CD4-positive, CD25-positive, alpha-beta regulatory T cell (primary cell): ENCODE results near the gene NTM. TPM values are rescaled to one million over a fixed set of nuclear protein-coding genes. Genes with fewer than 3 reads are reported as not detected.

Experiments used
- ATAC-seq, 2 donors: fragments of 150-1000 bp; cut with Tn5 transposase; one replicate each; pipeline ENCODE4 v1.10.0; 2021; ENCODE audit warnings: low read depth in 2 of 2, moderate number of reproducible peaks in 2 of 2, moderate library complexity in 1 of 2
- DNase-seq, 3 donors: peaks; one replicate each; pipeline versions ENCODE4 v3.0.0 to v3.0.0-alpha.2; 2012 to 2022; ENCODE audit warnings: mixed read lengths in 1 of 3
- H3K27ac ChIP-seq: one replicate; pipeline ENCODE4 v1.7.0; 2013; ENCODE audit warnings: mild to moderate bottlenecking, low read length; ENCODE audit not compliant: insufficient read depth, poor library complexity, severe bottlenecking
- H3K27me3 ChIP-seq: one replicate; pipeline ENCODE4 v1.7.0; 2013; ENCODE audit warnings: low read length; ENCODE audit not compliant: control insufficient read depth, insufficient read depth
- H3K36me3 ChIP-seq: one replicate; pipeline ENCODE4 v1.7.0; 2013; ENCODE audit warnings: mild to moderate bottlenecking, low read length, moderate library complexity; ENCODE audit not compliant: control insufficient read depth, insufficient read depth
- H3K4me1 ChIP-seq: 2 replicates; pipeline ENCODE4 v1.7.0; 2013; ENCODE audit warnings: mild to moderate bottlenecking, low read length; ENCODE audit not compliant: insufficient read depth, control insufficient read depth, poor library complexity, severe bottlenecking
- H3K4me3 ChIP-seq: one replicate; pipeline ENCODE4 v1.7.0; 2013; ENCODE audit warnings: low read depth, mild to moderate bottlenecking, low read length, moderate library complexity
- H3K9me3 ChIP-seq, 2 experiments: 1 replicate in 1 of 2; 2 replicates in 1 of 2; pipeline ENCODE4 v1.7.0; 2013; ENCODE audit warnings: low read length in 2 of 2, mild to moderate bottlenecking in 1 of 2, moderate library complexity in 1 of 2; ENCODE audit not compliant: control insufficient read depth in 2 of 2
- H3K27ac Mint-ChIP-seq, 3 donors: one replicate each; pipeline ENCODE4 v1.8.0; 2020 to 2022; ENCODE audit warnings: mild to moderate bottlenecking in 3 of 3, mixed read lengths in 3 of 3, moderate library complexity in 2 of 3
- H3K27me3 Mint-ChIP-seq: one replicate; pipeline ENCODE4 v1.8.0; 2022; ENCODE audit warnings: mild to moderate bottlenecking, mixed read lengths
- H3K36me3 Mint-ChIP-seq: one replicate; pipeline ENCODE4 v1.8.0; 2020; ENCODE audit warnings: mixed read lengths
- H3K4me1 Mint-ChIP-seq, 4 donors: one replicate each; pipeline ENCODE4 v1.8.0; 2020 to 2022; ENCODE audit warnings: mixed read lengths in 4 of 4, mild to moderate bottlenecking in 1 of 4
- H3K4me3 Mint-ChIP-seq, 4 donors: one replicate each; pipeline ENCODE4 v1.8.0; 2020 to 2022; ENCODE audit warnings: mild to moderate bottlenecking in 4 of 4, mixed read lengths in 4 of 4, moderate library complexity in 3 of 4
- H3K9me3 Mint-ChIP-seq, 7 donors: one replicate each; pipeline ENCODE4 v1.8.0; 2020 to 2022; ENCODE audit warnings: mixed read lengths in 7 of 7, mild to moderate bottlenecking in 3 of 7, moderate library complexity in 2 of 7
- polyA plus RNA-seq, 4 donors: library from polyadenylated mRNA; unstranded; fragments of 300-500 nt; fragmentation: Illumina TruSeq; gene quantifications; one replicate each; pipeline ENCODE4 v1.2.3, GENCODE V29; 2021
- total RNA-seq: library from RNA; stranded (reverse); gene quantifications from one replicate; pipeline ENCODE4 v1.2.3, GENCODE V29; 2022

The NTM gene
- total and polyA plus RNA-seq, 5 donors from 2014 or later = 1.3 TPM; not detected in 4

DNA sequence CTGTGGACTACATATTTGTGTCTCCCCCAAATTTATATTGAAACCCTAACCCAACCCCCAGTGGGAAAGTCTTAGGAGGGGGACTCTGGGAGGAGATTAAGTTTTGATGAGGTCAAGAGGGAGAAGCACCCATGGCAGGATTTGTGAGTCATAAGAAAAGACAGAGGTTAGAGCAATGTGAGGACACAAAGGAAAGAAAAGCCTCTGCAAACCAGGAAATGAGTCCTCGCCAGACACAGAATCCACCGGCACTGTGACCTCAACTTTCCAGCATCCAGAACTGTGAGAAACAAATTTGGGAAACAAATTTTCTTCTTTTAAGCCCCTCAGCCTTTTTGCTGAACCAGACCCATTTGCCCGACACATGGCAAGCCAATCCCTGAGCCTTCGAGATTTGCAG, 397.0 kb downstream of the NTM start:
- Mint-ChIP-seq H3K27ac (no peak overlapping the region), H3K27me3 (no peaks in the 10 kb centered on the region), H3K4me3 (no peak overlapping the region), H3K9me3 (peaks cover 0 to 2% (median 0%) of the 10 kb centered on the region in 7 donors), H3K4me1 (no peaks in the 10 kb centered on the region), H3K36me3 (no peaks in the 10 kb centered on the region)
- Histone ChIP-seq H3K36me3 (no peaks in the 10 kb centered on the region), H3K27ac (no peak overlapping the region), H3K27me3 (no peaks in the 10 kb centered on the region), H3K4me3 (no peak overlapping the region), H3K4me1 (no peaks in the 10 kb centered on the region), H3K9me3 (no peaks in the 10 kb centered on the region)
- ATAC-seq = no peak
- DNase-seq = no peak

- Histone ChIP-seq H3K4me3 (no peak overlapping the region), H3K9me3 (no peaks in the 10 kb centered on the region), H3K27me3 (no peaks in the 10 kb centered on the region), H3K27ac (no peak overlapping the region), H3K4me1 (no peaks in the 10 kb centered on the region), H3K36me3 (no peaks in the 10 kb centered on the region)
- H3K9me3 Mint-ChIP-seq = peaks cover 0 to 6% (median 0%) of the 10 kb centered on the region in 7 donors
- ATAC-seq (no peak), DNase-seq (no peak)
- H3K36me3 Mint-ChIP-seq = no peaks in the 10 kb centered on the region
- H3K27ac Mint-ChIP-seq = no peak overlapping the region
- no peaks in the 10 kb centered on the region for H3K27me3 Mint-ChIP-seq
- H3K4me3 Mint-ChIP-seq = no peak overlapping the region
- H3K4me1 Mint-ChIP-seq = no peaks in the 10 kb centered on the region
These were observed 400.4 kb downstream of the NTM start for GRCh38 chr11:131770801-131771200.

- no peak overlapping the region for H3K27ac Mint-ChIP-seq
- Histone ChIP-seq H3K4me3 (no peak overlapping the region), H3K27ac (no peak overlapping the region), H3K27me3 (no peaks in the 10 kb centered on the region), H3K4me1 (no peaks in the 10 kb centered on the region), H3K9me3 (no peaks in the 10 kb centered on the region), H3K36me3 (no peaks in the 10 kb centered on the region)
- no peak overlapping the region for H3K4me3 Mint-ChIP-seq
- H3K4me1 Mint-ChIP-seq = no peaks in the 10 kb centered on the region
- ATAC-seq (no peak), DNase-seq (no peak)
- peaks cover 0 to 6% (median 0%) of the 10 kb centered on the region in 7 donors for H3K9me3 Mint-ChIP-seq
- H3K36me3 Mint-ChIP-seq = no peaks in the 10 kb centered on the region
- no peaks in the 10 kb centered on the region for H3K27me3 Mint-ChIP-seq
These were observed 401.1 kb downstream of the NTM start for GRCh38 chr11:131771471-131771870.

GRCh38 chr11:131773626-131774025, 403.2 kb downstream of the NTM start:
- Mint-ChIP-seq H3K9me3 (peaks cover 0 to 6% (median 0%) of the 10 kb centered on the region in 7 donors), H3K36me3 (no peaks in the 10 kb centered on the region)
- H3K4me3 ChIP-seq = no peak overlapping the region

DNA sequence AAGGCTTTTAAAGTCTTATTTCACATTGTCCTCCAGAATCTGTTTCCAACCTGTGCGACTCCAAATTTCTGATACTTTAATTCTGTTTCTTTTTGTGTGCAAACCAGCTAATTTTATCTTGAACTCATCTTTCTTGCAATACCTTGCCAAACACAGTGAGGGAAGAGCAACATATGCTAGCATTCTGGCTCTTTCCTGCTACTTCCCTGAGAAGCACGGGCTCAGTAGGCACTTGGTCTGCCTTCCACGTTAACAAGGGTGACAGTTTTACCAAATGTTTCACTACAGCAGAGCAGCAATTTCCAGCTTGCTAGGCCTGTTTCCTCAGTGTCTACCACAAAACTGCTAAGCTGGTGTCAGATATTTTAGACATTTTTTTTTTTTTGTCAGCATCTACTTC, 405.8 kb downstream of the NTM start:
- Histone ChIP-seq H3K36me3 (no peaks in the 10 kb centered on the region), H3K27ac (no peak overlapping the region), H3K9me3 (no peaks in the 10 kb centered on the region), H3K4me3 (no peak overlapping the region), H3K27me3 (no peaks in the 10 kb centered on the region), H3K4me1 (no peaks in the 10 kb centered on the region)
- DNase-seq (no peak), ATAC-seq (no peak)
- H3K4me1 Mint-ChIP-seq = no peaks in the 10 kb centered on the region
- peaks cover 0 to 7% (median 1%) of the 10 kb centered on the region in 7 donors for H3K9me3 Mint-ChIP-seq
- no peak overlapping the region for H3K4me3 Mint-ChIP-seq
- no peaks in the 10 kb centered on the region for H3K36me3 Mint-ChIP-seq
- H3K27me3 Mint-ChIP-seq = no peaks in the 10 kb centered on the region
- no peak overlapping the region for H3K27ac Mint-ChIP-seq

More at GRCh38 chr11:131773626-131774025, 403.2 kb downstream of the NTM start:
- no peaks in the 10 kb centered on the region for H3K4me1 ChIP-seq
- no peaks in the 10 kb centered on the region for H3K9me3 ChIP-seq
- Mint-ChIP-seq H3K4me3 (no peak overlapping the region), H3K27me3 (no peaks in the 10 kb centered on the region), H3K27ac (no peak overlapping the region), H3K4me1 (no peaks in the 10 kb centered on the region)
- ATAC-seq = no peak
- no peak overlapping the region for H3K27ac ChIP-seq
- DNase-seq = no peak
- no peaks in the 10 kb centered on the region for H3K36me3 ChIP-seq
- H3K27me3 ChIP-seq = no peaks in the 10 kb centered on the region

DNA sequence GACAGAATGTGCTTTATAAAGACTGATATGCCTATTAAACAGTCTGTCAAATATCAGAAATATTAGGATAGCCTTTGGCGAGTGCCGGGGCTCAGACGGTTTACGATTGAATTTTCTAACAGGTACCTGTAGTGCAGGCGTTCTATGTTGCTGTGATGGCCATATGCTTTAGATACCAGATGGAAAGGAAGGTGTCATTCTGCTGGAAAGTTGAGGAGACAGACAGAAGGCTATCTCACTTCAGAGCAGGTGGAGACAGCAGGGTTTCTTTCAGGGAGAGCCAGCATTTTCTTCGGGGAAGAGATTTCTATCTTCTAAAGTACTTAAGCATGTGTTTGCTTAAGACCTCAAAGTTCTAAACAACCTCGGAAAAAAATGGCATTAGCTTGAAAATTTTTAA, 415.4 kb downstream of the NTM start:
- no peaks in the 10 kb centered on the region for H3K4me1 Mint-ChIP-seq
- Histone ChIP-seq H3K4me1 (no peaks in the 10 kb centered on the region), H3K9me3 (no peaks in the 10 kb centered on the region), H3K36me3 (no peaks in the 10 kb centered on the region), H3K4me3 (no peak overlapping the region), H3K27ac (no peak overlapping the region), H3K27me3 (no peaks in the 10 kb centered on the region)
- H3K27me3 Mint-ChIP-seq = no peaks in the 10 kb centered on the region
- no peak overlapping the region for H3K27ac Mint-ChIP-seq
- no peak for ATAC-seq
- H3K4me3 Mint-ChIP-seq = no peak overlapping the region
- H3K9me3 Mint-ChIP-seq = peaks cover 0 to 10% (median 0%) of the 10 kb centered on the region in 7 donors
- no peaks in the 10 kb centered on the region for H3K36me3 Mint-ChIP-seq
- DNase-seq = no peak

GRCh38 chr11:131787119-131787518, 416.7 kb downstream of the NTM start:
- Mint-ChIP-seq H3K27ac (no peak overlapping the region), H3K4me1 (no peaks in the 10 kb centered on the region), H3K27me3 (no peaks in the 10 kb centered on the region), H3K36me3 (no peaks in the 10 kb centered on the region), H3K9me3 (peaks cover 0 to 10% (median 0%) of the 10 kb centered on the region in 7 donors), H3K4me3 (no peak overlapping the region)
- H3K4me3 ChIP-seq = no peak overlapping the region
- ATAC-seq = no peak
- no peaks in the 10 kb centered on the region for H3K36me3 ChIP-seq
- H3K4me1 ChIP-seq = no peaks in the 10 kb centered on the region
- no peak for DNase-seq
- H3K9me3 ChIP-seq = no peaks in the 10 kb centered on the region
- no peaks in the 10 kb centered on the region for H3K27me3 ChIP-seq
- no peak overlapping the region for H3K27ac ChIP-seq

GRCh38 chr11:131790586-131790985, 420.2 kb downstream of the NTM start:
- Mint-ChIP-seq H3K9me3 (peaks cover 0 to 6% (median 0%) of the 10 kb centered on the region in 7 donors), H3K4me1 (no peaks in the 10 kb centered on the region), H3K36me3 (no peaks in the 10 kb centered on the region), H3K27me3 (no peaks in the 10 kb centered on the region), H3K27ac (no peak overlapping the region), H3K4me3 (no peak overlapping the region)
- no peak for ATAC-seq
- DNase-seq = no peak
- no peaks in the 10 kb centered on the region for H3K27me3 ChIP-seq
- H3K9me3 ChIP-seq = no peaks in the 10 kb centered on the region
- H3K27ac ChIP-seq = no peak overlapping the region
- no peak overlapping the region for H3K4me3 ChIP-seq
- no peaks in the 10 kb centered on the region for H3K36me3 ChIP-seq
- no peaks in the 10 kb centered on the region for H3K4me1 ChIP-seq
